SH-SY5Y (cell line): Measurements from ENCODE around the gene CHTF18.

Source experiments
- GATA2 ChIP-seq: IDR thresholded peaks from 2 replicates; pipeline ENCODE4 v1.6.1; 2011; ENCODE audit warnings: mild to moderate bottlenecking, low read depth, low read length
- GATA3 ChIP-seq: IDR thresholded peaks from 2 replicates; pipeline ENCODE4 v1.6.1; 2011; ENCODE audit warnings: low read depth, mild to moderate bottlenecking, low read length, moderate library complexity

- TF ChIP-seq GATA3 (no peak), GATA2 (no peak)
Measured at GRCh38 chr16:780296-780695, 8.1 kb upstream of the CHTF18 start.
